GM21786 (cell line): ENCODE measurements around the gene KLF11.
"Not testable (repeated sequence)": the region's sequence is repeated elsewhere in the genome, so short reads cannot be mapped to it uniquely, and the experiment has no call there.

Experiments
- ATAC-seq: cut with Tn5 transposase; IDR thresholded peaks from one replicate; pipeline ENCODE4 v1.9.1; 2021; ENCODE audit not compliant: unreplicated experiment

KLF11 gene

GRCh38 chr2:10080536-10081304, 37.4 kb downstream of the KLF11 start:
- peak; percentile 7 for ATAC-seq

GRCh38 chr2:10083046-10083445, 39.7 kb downstream of the KLF11 start:
- no peak for ATAC-seq

GRCh38 chr2:10083692-10084211, 40.4 kb downstream of the KLF11 start:
- peak; percentile 44 for ATAC-seq

GRCh38 chr2:10084223-10084865, 41.0 kb downstream of the KLF11 start:
- ATAC-seq: no peak

- no peak for ATAC-seq
These were observed 41.8 kb downstream of the KLF11 start for GRCh38 chr2:10085043-10085667.

- no peak for ATAC-seq
These were observed 42.3 kb downstream of the KLF11 start for GRCh38 chr2:10085668-10086059.

GRCh38 chr2:10086950-10087349, 43.6 kb downstream of the KLF11 start:
- no peak for ATAC-seq

GRCh38 chr2:10087360-10087759, 44.0 kb downstream of the KLF11 start:
- ATAC-seq: no peak

GRCh38 chr2:10089565-10090190, 46.3 kb downstream of the KLF11 start:
- ATAC-seq: peak; percentile 49

GRCh38 chr2:10091182-10091888, 48.0 kb downstream of the KLF11 start:
- peak; percentile 35 for ATAC-seq

- ATAC-seq: not testable (repeated sequence)
These were observed 48.5 kb downstream of the KLF11 start for GRCh38 chr2:10091889-10092244.

- no peak for ATAC-seq
These were observed 51.0 kb downstream of the KLF11 start for GRCh38 chr2:10094271-10094814.

- ATAC-seq: no peak
These were observed 51.8 kb downstream of the KLF11 start for GRCh38 chr2:10095175-10095574.

GRCh38 chr2:10096641-10097040, 53.3 kb downstream of the KLF11 start:
- no peak for ATAC-seq

- peak; percentile 69 for ATAC-seq
These were observed 54.2 kb downstream of the KLF11 start for GRCh38 chr2:10097352-10098148.

- ATAC-seq: no peak
These were observed 58.1 kb downstream of the KLF11 start for GRCh38 chr2:10101491-10101890.

- no peak for ATAC-seq
These were observed 59.8 kb downstream of the KLF11 start for GRCh38 chr2:10103179-10103578.
